Heart right ventricle (tissue), 16 donors: ENCODE measurements around the gene CHN2. TPM values are rescaled to one million over a fixed set of nuclear protein-coding genes. Genes with fewer than 3 reads are reported as not detected.

Source experiments
- ATAC-seq, 8 donors: fragments of 200-7000 bp; cut with Tn5 transposase; one replicate each; pipeline ENCODE4 v1.9.1; 2020; ENCODE audit warnings: mild to moderate bottlenecking in 8 of 8, moderate library complexity in 8 of 8, moderate number of reproducible peaks in 1 of 8
- DNase-seq, 2 donors: peaks; one replicate each; pipeline ENCODE4 v3.0.0-alpha.2; 2020
- H3K27ac ChIP-seq, 10 donors: fragments of 200-600 bp; sonication (generic) in 2 of 10; one replicate each; pipeline versions ENCODE4 v1.5.0 to v1.8.0; 2020 to 2022; ENCODE audit warnings: mild to moderate bottlenecking in 3 of 10
- H3K27me3 ChIP-seq, 7 donors: fragments of 200-600 bp; one replicate each; pipeline ENCODE4 v1.8.0; 2021 to 2022; ENCODE audit warnings: mild to moderate bottlenecking in 2 of 7
- H3K36me3 ChIP-seq, 9 donors: fragments of 200-600 bp; sonication (generic) in 1 of 9; one replicate each; pipeline versions ENCODE4 v1.5.0 to v1.8.0; 2020 to 2022; ENCODE audit warnings: mild to moderate bottlenecking in 2 of 9
- H3K4me1 ChIP-seq, 9 donors: fragments of 200-600 bp; sonication (generic) in 1 of 9; one replicate each; pipeline versions ENCODE4 v1.5.0 to v1.8.0; 2020 to 2022; ENCODE audit warnings: mild to moderate bottlenecking in 4 of 9
- H3K4me3 ChIP-seq, 10 donors: fragments of 200-600 bp; sonication (generic) in 2 of 10; one replicate each; pipeline versions ENCODE4 v1.5.0 to v1.8.0; 2020 to 2022; ENCODE audit warnings: mild to moderate bottlenecking in 7 of 10, moderate library complexity in 2 of 10
- H3K9me3 ChIP-seq, 11 donors: fragments of 200-600 bp in 10 of 11; sonication (generic) in 2 of 11; one replicate each; pipeline versions ENCODE4 v1.5.0 to v1.8.0; 2013 to 2022; ENCODE audit warnings: mild to moderate bottlenecking in 2 of 11, control low read depth in 1 of 11, moderate library complexity in 1 of 11
- WGBS, 2 donors: extraction: QIAGEN DNeasy Blood & Tissue Kit; methylation state at CpG; one replicate each; pipeline ENCODE4 v1.1.7; 2013; ENCODE audit warnings: inconsistent platforms in 1 of 2; 5-methylcytosine and 5-hydroxymethylcytosine counted together
- intact Hi-C, 10 donors: fragments of 100-400 bp; cut with DNase I; formaldehyde crosslinking; loops; one replicate each; pipeline versions ENCODE4 v1.11.1 to v1.14.2; 2022
- long read RNA-seq, 3 donors: library from polyadenylated mRNA; unstranded; transcript quantifications; one replicate each; pipeline ENCODE4 v2.0.0, GENCODE V29; 2020 to 2021
- polyA plus RNA-seq, 2 donors: library from polyadenylated mRNA; stranded (reverse); fragments of 200-250 nt; gene quantifications; one replicate each; pipeline ENCODE4 v1.2.3, GENCODE V29; 2013
- total RNA-seq, 10 donors: library from RNA; stranded (reverse); fragmentation: NEBNext Ultra II Directional in 3 of 10; extraction: Animal tissue kit (Norgen Biotek cat#: 25700) in 3 of 10; gene quantifications; one replicate each; pipeline versions ENCODE4 v1.2.1 to v1.2.4, GENCODE V29; 2021 to 2023
- TF ChIP-seq, protein P1 (sequence below), 9 donors: fragments of 200-600 bp; sonication (generic) in 2 of 9; IDR thresholded peaks; one replicate each; pipeline versions ENCODE4 v1.5.0 to v1.8.0; 2021 to 2022; ENCODE audit warnings: antibody characterized with exemption in 9 of 9, mild to moderate bottlenecking in 5 of 9, moderate library complexity in 1 of 9
- donor health status: Arrhythmogenic right ventricular cardiomyopathy.
- donor health status: ischemic (EF 13 %, LVEDD 7.1; RV severe dilation, severe dysfunction).
- donor health status: healthy with polysubstance abuse.
- donor health status: DM: no; HTN: yes; CAD: no.
- donor health status: DM: no; HTN: no; CAD: no.
- donor health status: ischemic (EF 25% LVEDD 6.9; RV normal size, moderate dysfunction).
- donor health status: ischemic (EF 25% LVEDD 5.7; RV mildly dilated, moderate dysfunction).
- donor health status: healthy.
- donor health status: DM: yes; HTN: yes; CAD: no.
- donor health status: Ischemic cardiomyopathy.
- donor health status: ischemic (EF 35%, LVEDD 5.7; RV mildly dilated, moderate dysfunction).
- donor health status: nonischemic (EF 11% LVEDD 7.7; RV severe dilation, severe dysfunction).
- donor health status: DM: yes; HTN: yes; CAD: no.
- donor health status: PGD.
- donor health status: ischemic (EF 29% LVEDD 5.4; RV normal size, mild dysfunction).
- donor health status: nonischemic (EF 23%, LVEDD 6.1; RV moderate dilation, normal function).

The CHN2 gene
- total RNA-seq (10 to 100 TPM in 9 of 10 donors, 1 to 10 TPM in 1; 5.9 to 54.9 (median 27.6) TPM), polyA plus RNA-seq (10 to 100 TPM; 15.4 to 15.7 TPM)
- long read RNA-seq, donor 1, partial matches to known transcripts, result 3 of 15 reads
- long read RNA-seq, donor 1, other reads (novel, unspliced or antisense), result 9 of 15 reads
- long read RNA-seq, donor 2, partial matches to known transcripts, result 2 of 18 reads
- long read RNA-seq, donor 2, other reads (novel, unspliced or antisense), result 11 of 18 reads
- long read RNA-seq, donor 3, partial matches to known transcripts, result 4 of 9 reads
- long read RNA-seq, donor 3, other reads (novel, unspliced or antisense), result 4 of 9 reads

DNA sequence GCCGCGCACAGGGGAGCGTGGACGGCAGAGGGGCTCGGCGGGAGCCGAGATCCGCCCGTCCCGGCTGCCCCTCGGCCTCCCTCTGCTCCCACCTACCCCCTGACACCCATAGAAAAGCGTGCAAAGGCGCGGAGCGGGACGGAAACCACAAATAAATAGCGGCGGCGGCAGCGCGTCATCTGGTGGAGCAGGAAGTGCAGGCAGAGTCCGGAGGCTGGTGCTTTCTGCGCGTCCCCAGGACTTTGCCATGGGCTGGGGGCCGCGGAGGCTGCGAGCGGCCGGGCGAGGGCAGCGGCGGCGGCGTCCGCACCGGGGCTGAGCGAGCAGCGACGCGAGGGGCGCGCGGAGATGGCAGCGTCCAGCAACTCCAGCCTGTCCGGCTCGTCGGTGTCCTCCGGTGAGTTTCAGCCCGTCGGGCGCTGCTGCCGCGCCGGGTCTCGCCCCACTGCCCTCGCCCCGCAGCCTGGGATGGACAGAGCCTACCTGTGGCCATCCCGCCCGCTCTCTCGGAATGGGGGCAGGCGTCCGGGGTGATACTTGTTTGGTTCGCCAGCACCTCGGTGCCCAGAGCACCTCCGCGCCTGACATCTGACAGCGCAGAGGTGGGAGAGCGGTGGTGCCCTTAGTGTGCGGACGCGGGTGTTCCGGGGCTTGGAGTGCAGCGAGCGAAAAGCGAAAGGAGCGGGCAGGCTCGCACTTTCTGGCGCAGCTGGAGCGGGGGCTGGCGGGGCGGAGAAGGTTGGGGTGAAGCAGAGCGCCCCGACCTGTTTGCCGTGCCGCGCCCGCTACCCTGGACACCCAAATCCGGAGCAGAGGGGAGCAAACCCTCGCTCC is at the start of gene CHN2:
CHN2 (plus strand) TSS at position 182 of the 834 bp plus-strand sequence.
- WGBS, 2 donors, result 2% methylated on average over 83 to 89 of the region's 89 CpGs
- H3K4me3 ChIP-seq, result peak within 1 kb of the TSS; percentile 52 to 82 (median 76)
- H3K36me3 ChIP-seq, result no peaks in the 10 kb centered on the region
- ATAC-seq (peak; percentile 72 to 84 (median 77)), DNase-seq (peak; percentile 58 to 62)
- intact Hi-C loops, result loop anchor here in 8 of 10 donors (5.0 to 10.0 kb wide), 7 partner anchors 80 to 270 kb away; no protein-coding TSS in a partner anchor
- TF ChIP-seq, protein P1, sequence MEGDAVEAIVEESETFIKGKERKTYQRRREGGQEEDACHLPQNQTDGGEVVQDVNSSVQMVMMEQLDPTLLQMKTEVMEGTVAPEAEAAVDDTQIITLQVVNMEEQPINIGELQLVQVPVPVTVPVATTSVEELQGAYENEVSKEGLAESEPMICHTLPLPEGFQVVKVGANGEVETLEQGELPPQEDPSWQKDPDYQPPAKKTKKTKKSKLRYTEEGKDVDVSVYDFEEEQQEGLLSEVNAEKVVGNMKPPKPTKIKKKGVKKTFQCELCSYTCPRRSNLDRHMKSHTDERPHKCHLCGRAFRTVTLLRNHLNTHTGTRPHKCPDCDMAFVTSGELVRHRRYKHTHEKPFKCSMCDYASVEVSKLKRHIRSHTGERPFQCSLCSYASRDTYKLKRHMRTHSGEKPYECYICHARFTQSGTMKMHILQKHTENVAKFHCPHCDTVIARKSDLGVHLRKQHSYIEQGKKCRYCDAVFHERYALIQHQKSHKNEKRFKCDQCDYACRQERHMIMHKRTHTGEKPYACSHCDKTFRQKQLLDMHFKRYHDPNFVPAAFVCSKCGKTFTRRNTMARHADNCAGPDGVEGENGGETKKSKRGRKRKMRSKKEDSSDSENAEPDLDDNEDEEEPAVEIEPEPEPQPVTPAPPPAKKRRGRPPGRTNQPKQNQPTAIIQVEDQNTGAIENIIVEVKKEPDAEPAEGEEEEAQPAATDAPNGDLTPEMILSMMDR (IDR thresholded peaks at IDR 0.05), result peak in 4 of 9 donors; percentile 21 to 38 (median 26)
- H3K4me1 ChIP-seq, result peaks cover 0 to 37% (median 16%) of the 10 kb centered on the region in 9 donors
- H3K9me3 ChIP-seq, result no peaks in the 10 kb centered on the region
- peaks cover 0 to 45% (median 7%) of the 10 kb centered on the region in 7 donors for H3K27me3 ChIP-seq
- peak within 1 kb of the TSS in 7 of 10 donors; percentile 5 to 68 (median 52) for H3K27ac ChIP-seq

DNA sequence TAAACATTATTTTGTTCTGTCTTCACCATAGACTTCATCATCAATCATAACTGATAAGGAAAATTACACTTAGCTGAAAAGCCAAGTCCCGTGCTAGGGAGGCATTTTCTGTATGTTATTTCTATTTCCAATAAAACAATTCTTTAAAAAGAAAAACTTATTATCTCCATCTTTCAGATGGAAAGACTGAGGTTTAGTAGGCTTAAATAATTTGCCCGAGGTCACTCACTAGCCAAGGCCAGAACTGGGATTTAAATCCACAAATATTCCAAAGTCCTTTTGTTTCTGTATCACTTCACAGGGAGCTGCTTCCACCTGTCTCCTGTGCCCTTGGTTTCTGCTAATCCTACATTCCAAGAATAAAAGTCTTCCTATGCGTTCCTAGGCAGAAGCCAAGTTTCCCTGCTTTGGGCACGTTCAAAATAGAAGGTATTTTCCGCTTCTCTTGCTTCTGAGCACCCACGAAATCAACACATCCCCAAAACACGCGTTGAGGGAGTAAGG is 49.0 kb upstream of the CHN2 start:
- WGBS, 2 donors, result 12% methylated on average over 8 of the region's 8 CpGs
- H3K27ac ChIP-seq, result peak overlapping the region in 9 of 10 donors; percentile 1 to 89 (median 84)
- H3K4me1 ChIP-seq, result peaks cover 0 to 55% (median 10%) of the 10 kb centered on the region in 9 donors
- intact Hi-C loops, result no loop called here
- H3K27me3 ChIP-seq, result peaks cover 0 to 28% (median 19%) of the 10 kb centered on the region in 7 donors
- TF ChIP-seq, protein P1 (IDR thresholded peaks at IDR 0.05), result no peak
- H3K9me3 ChIP-seq, result no peaks in the 10 kb centered on the region
- peak overlapping the region in 9 of 10 donors; percentile 36 to 62 (median 57) for H3K4me3 ChIP-seq
- no peaks in the 10 kb centered on the region for H3K36me3 ChIP-seq
- ATAC-seq (no peak), DNase-seq (no peak)

DNA sequence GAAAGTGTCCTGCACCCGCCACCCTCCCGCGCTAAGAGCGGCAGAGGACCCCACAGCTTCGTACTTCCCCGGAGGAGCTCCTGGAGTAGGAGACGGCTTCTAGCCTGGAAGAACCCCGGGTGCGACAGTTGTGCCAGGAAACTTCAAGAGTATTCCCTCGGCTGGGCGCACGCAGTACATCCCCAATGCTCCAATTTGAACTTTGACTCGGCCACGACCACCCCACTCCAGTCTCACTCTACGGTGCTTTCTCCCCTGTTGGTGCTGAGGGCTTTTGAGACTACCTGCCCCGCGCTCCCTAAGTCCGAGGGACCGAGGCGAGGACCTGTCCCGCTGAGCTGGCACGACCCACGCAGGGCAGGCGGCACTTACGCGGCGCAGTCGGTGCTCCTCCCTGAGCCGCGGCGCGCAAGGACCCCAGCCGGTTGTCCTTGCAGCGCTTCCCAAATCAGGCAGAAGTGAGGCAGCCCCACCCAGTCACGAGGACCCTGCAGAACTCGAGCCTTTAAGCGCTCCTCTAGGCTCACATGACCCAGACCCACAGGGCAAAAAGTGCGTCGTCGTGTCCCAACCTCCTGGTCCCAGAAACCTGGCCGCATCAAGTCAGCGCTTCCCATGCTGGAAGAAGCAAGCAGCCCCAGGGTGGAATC is 48.4 kb upstream of the CHN2 start, which contains the start of gene CPVL:
CPVL (minus strand) TSS at position 481 of the 650 bp plus-strand sequence. CDS start 25,476 bp downstream, outside the sequence.
- peaks cover 0 to 28% (median 19%) of the 10 kb centered on the region in 7 donors for H3K27me3 ChIP-seq
- TF ChIP-seq, protein P1 (IDR thresholded peaks at IDR 0.05), result no peak
- intact Hi-C loops, result no loop called here
- peak within 1 kb of the TSS; percentile 1 to 62 (median 57) for H3K4me3 ChIP-seq
- WGBS, 2 donors, result 1 to 2% methylated on average over 42 of the region's 42 CpGs
- peaks cover 0 to 49% (median 10%) of the 10 kb centered on the region in 9 donors for H3K4me1 ChIP-seq
- DNase-seq (peak; percentile 53 to 69), ATAC-seq (peak; percentile 78 to 86 (median 81))
- H3K27ac ChIP-seq, result peak within 1 kb of the TSS in 9 of 10 donors; percentile 1 to 89 (median 84)
- H3K36me3 ChIP-seq, result no peaks in the 10 kb centered on the region
- no peaks in the 10 kb centered on the region for H3K9me3 ChIP-seq
